ENCODE measurements around the gene RPS6KA2.

The RPS6KA2 gene

GRCh38 chr6:166511316-166511715 is 115.7 kb downstream of the RPS6KA2 start:
- H3K27ac ChIP-seq (ENCODE audit: insufficient read depth in 1 of 2, low read depth in 1 of 2, low read length in 2 of 2, poor library complexity in 1 of 2, severe bottlenecking in 2 of 2): no peak overlapping the region
- 100% methylated on average over 1 of the region's 2 CpGs for WGBS (ENCODE audit: insufficient coverage)
- CTCF ChIA-PET: no interaction called here
- H3K36me3 ChIP-seq (ENCODE audit: control insufficient read depth in 4 of 4, insufficient read depth in 4 of 4, low read length in 3 of 4): no peaks in the 10 kb centered on the region
- no peaks in the 10 kb centered on the region for H3K9me3 ChIP-seq (ENCODE audit: control extremely low read depth in 1 of 5, control insufficient read depth in 4 of 5, insufficient read depth in 2 of 5, low read depth in 1 of 5, low read length in 4 of 5)
- H3K4me1 ChIP-seq (ENCODE audit: control extremely low read depth in 1 of 4, control insufficient read depth in 4 of 4, insufficient read depth in 4 of 4, low read length in 3 of 4): no peaks in the 10 kb centered on the region
- H3K27me3 ChIP-seq (replicated peaks in 2 of 5; ENCODE audit: control insufficient read depth in 4 of 5, insufficient read depth in 5 of 5, low read length in 4 of 5): no peaks in the 10 kb centered on the region
- POLR2A ChIA-PET: no interaction called here
- no peak overlapping the region for H3K4me3 ChIP-seq (ENCODE audit: control insufficient read depth in 1 of 7, extremely low read depth in 1 of 7, insufficient read depth in 4 of 7, low read depth in 2 of 7, low read length in 6 of 7)
- DNase-seq: no peak

GRCh38 chr6:166509193-166509592 is 117.9 kb downstream of the RPS6KA2 start:
- H3K27me3 ChIP-seq (replicated peaks in 2 of 5; ENCODE audit: control insufficient read depth in 4 of 5, insufficient read depth in 5 of 5, low read length in 4 of 5): no peaks in the 10 kb centered on the region
- no peaks in the 10 kb centered on the region for H3K9me3 ChIP-seq (ENCODE audit: control extremely low read depth in 1 of 5, control insufficient read depth in 4 of 5, insufficient read depth in 2 of 5, low read depth in 1 of 5, low read length in 4 of 5)

GRCh38 chr6:166508726-166509125 is 118.3 kb downstream of the RPS6KA2 start:
- peaks cover 0 to 3% (median 1%) of the 10 kb centered on the region in 4 experiments for H3K36me3 ChIP-seq (ENCODE audit: control insufficient read depth in 4 of 4, insufficient read depth in 4 of 4, low read length in 3 of 4)
- ChIA-PET POLR2A (no interaction called here), CTCF (interaction anchor here (0.7 kb wide), 1 partner anchor 270 kb away, joined by 3 read pairs; no protein-coding TSS in a partner anchor)
- no peaks in the 10 kb centered on the region for H3K27me3 ChIP-seq (replicated peaks in 2 of 5; ENCODE audit: control insufficient read depth in 4 of 5, insufficient read depth in 5 of 5, low read length in 4 of 5)
- H3K4me1 ChIP-seq (ENCODE audit: control extremely low read depth in 1 of 4, control insufficient read depth in 4 of 4, insufficient read depth in 4 of 4, low read length in 3 of 4): no peaks in the 10 kb centered on the region
- WGBS (ENCODE audit: insufficient coverage): 97% methylated on average over 11 of the region's 11 CpGs
- H3K4me3 ChIP-seq (ENCODE audit: control insufficient read depth in 1 of 7, extremely low read depth in 1 of 7, insufficient read depth in 4 of 7, low read depth in 2 of 7, low read length in 6 of 7): no peak overlapping the region
- no peaks in the 10 kb centered on the region for H3K9me3 ChIP-seq (ENCODE audit: control extremely low read depth in 1 of 5, control insufficient read depth in 4 of 5, insufficient read depth in 2 of 5, low read depth in 1 of 5, low read length in 4 of 5)
- no peak for DNase-seq
- no peak overlapping the region for H3K27ac ChIP-seq (ENCODE audit: insufficient read depth in 1 of 2, low read depth in 1 of 2, low read length in 2 of 2, poor library complexity in 1 of 2, severe bottlenecking in 2 of 2)

More at GRCh38 chr6:166509193-166509592, 117.9 kb downstream of the RPS6KA2 start:
- H3K36me3 ChIP-seq (ENCODE audit: control insufficient read depth in 4 of 4, insufficient read depth in 4 of 4, low read length in 3 of 4): peaks cover 0 to 3% (median under 1%) of the 10 kb centered on the region in 4 experiments
- 100% methylated on average over 8 of the region's 8 CpGs for WGBS (ENCODE audit: insufficient coverage)
- no peak overlapping the region for H3K4me3 ChIP-seq (ENCODE audit: control insufficient read depth in 1 of 7, extremely low read depth in 1 of 7, insufficient read depth in 4 of 7, low read depth in 2 of 7, low read length in 6 of 7)
- H3K27ac ChIP-seq (ENCODE audit: insufficient read depth in 1 of 2, low read depth in 1 of 2, low read length in 2 of 2, poor library complexity in 1 of 2, severe bottlenecking in 2 of 2): no peak overlapping the region
- H3K4me1 ChIP-seq (ENCODE audit: control extremely low read depth in 1 of 4, control insufficient read depth in 4 of 4, insufficient read depth in 4 of 4, low read length in 3 of 4): no peaks in the 10 kb centered on the region
- no peak for DNase-seq
- ChIA-PET CTCF (no interaction called here), POLR2A (interaction anchor here (0.7 kb wide), 1 partner anchor 241 kb away, joined by 3 read pairs; no protein-coding TSS in a partner anchor)

- CTCF ChIA-PET: interaction anchor here (0.7 kb wide), 1 partner anchor 271 kb away, joined by 3 read pairs; no protein-coding TSS in a partner anchor
- Histone ChIP-seq H3K27ac (ENCODE audit: insufficient read depth in 1 of 2, low read depth in 1 of 2, low read length in 2 of 2, poor library complexity in 1 of 2, severe bottlenecking in 2 of 2) (no peak overlapping the region), H3K4me3 (ENCODE audit: control insufficient read depth in 1 of 7, extremely low read depth in 1 of 7, insufficient read depth in 4 of 7, low read depth in 2 of 7, low read length in 6 of 7) (no peak overlapping the region), H3K36me3 (ENCODE audit: control insufficient read depth in 4 of 4, insufficient read depth in 4 of 4, low read length in 3 of 4) (peaks cover 0 to 6% (median 1%) of the 10 kb centered on the region in 4 experiments), H3K4me1 (ENCODE audit: control extremely low read depth in 1 of 4, control insufficient read depth in 4 of 4, insufficient read depth in 4 of 4, low read length in 3 of 4) (no peaks in the 10 kb centered on the region), H3K9me3 (ENCODE audit: control extremely low read depth in 1 of 5, control insufficient read depth in 4 of 5, insufficient read depth in 2 of 5, low read depth in 1 of 5, low read length in 4 of 5) (no peaks in the 10 kb centered on the region), H3K27me3 (replicated peaks in 2 of 5; ENCODE audit: control insufficient read depth in 4 of 5, insufficient read depth in 5 of 5, low read length in 4 of 5) (no peaks in the 10 kb centered on the region)
- DNase-seq: no peak
- WGBS (ENCODE audit: insufficient coverage): 95% methylated on average over 22 of the region's 25 CpGs
- POLR2A ChIA-PET: no interaction called here
Measured at GRCh38 chr6:166507809-166508564, 119.1 kb downstream of the RPS6KA2 start.

- H3K9me3 ChIP-seq (ENCODE audit: control extremely low read depth in 1 of 5, control insufficient read depth in 4 of 5, insufficient read depth in 2 of 5, low read depth in 1 of 5, low read length in 4 of 5): no peaks in the 10 kb centered on the region
- H3K27me3 ChIP-seq (replicated peaks in 2 of 5; ENCODE audit: control insufficient read depth in 4 of 5, insufficient read depth in 5 of 5, low read length in 4 of 5): no peaks in the 10 kb centered on the region
- no peak overlapping the region for H3K27ac ChIP-seq (ENCODE audit: insufficient read depth in 1 of 2, low read depth in 1 of 2, low read length in 2 of 2, poor library complexity in 1 of 2, severe bottlenecking in 2 of 2)
- no CpG with 5 or more reads among the region's 2 CpGs for WGBS (ENCODE audit: insufficient coverage)
- DNase-seq: no peak
- POLR2A ChIA-PET: no interaction called here
- CTCF ChIA-PET: no interaction called here
- H3K36me3 ChIP-seq (ENCODE audit: control insufficient read depth in 4 of 4, insufficient read depth in 4 of 4, low read length in 3 of 4): peaks cover 0 to 6% (median 1%) of the 10 kb centered on the region in 4 experiments
- H3K4me1 ChIP-seq (ENCODE audit: control extremely low read depth in 1 of 4, control insufficient read depth in 4 of 4, insufficient read depth in 4 of 4, low read length in 3 of 4): no peaks in the 10 kb centered on the region
- no peak overlapping the region for H3K4me3 ChIP-seq (ENCODE audit: control insufficient read depth in 1 of 7, extremely low read depth in 1 of 7, insufficient read depth in 4 of 7, low read depth in 2 of 7, low read length in 6 of 7)
Measured at GRCh38 chr6:166507380-166507779, 119.7 kb downstream of the RPS6KA2 start.

GRCh38 chr6:166505133-166505905 is 121.7 kb downstream of the RPS6KA2 start:
- ChIA-PET POLR2A (no interaction called here), CTCF (no interaction called here)
- DNase-seq: no peak
- no peaks in the 10 kb centered on the region for H3K9me3 ChIP-seq (ENCODE audit: control extremely low read depth in 1 of 5, control insufficient read depth in 4 of 5, insufficient read depth in 2 of 5, low read depth in 1 of 5, low read length in 4 of 5)
- 96% methylated on average over 24 of the region's 28 CpGs for WGBS (ENCODE audit: insufficient coverage)
- peaks cover 0 to 6% (median 1%) of the 10 kb centered on the region in 4 experiments for H3K36me3 ChIP-seq (ENCODE audit: control insufficient read depth in 4 of 4, insufficient read depth in 4 of 4, low read length in 3 of 4)
- H3K4me3 ChIP-seq (ENCODE audit: control insufficient read depth in 1 of 7, extremely low read depth in 1 of 7, insufficient read depth in 4 of 7, low read depth in 2 of 7, low read length in 6 of 7): no peak overlapping the region
- no peaks in the 10 kb centered on the region for H3K4me1 ChIP-seq (ENCODE audit: control extremely low read depth in 1 of 4, control insufficient read depth in 4 of 4, insufficient read depth in 4 of 4, low read length in 3 of 4)
- no peaks in the 10 kb centered on the region for H3K27me3 ChIP-seq (replicated peaks in 2 of 5; ENCODE audit: control insufficient read depth in 4 of 5, insufficient read depth in 5 of 5, low read length in 4 of 5)
- H3K27ac ChIP-seq (ENCODE audit: insufficient read depth in 1 of 2, low read depth in 1 of 2, low read length in 2 of 2, poor library complexity in 1 of 2, severe bottlenecking in 2 of 2): no peak overlapping the region

- H3K4me1 ChIP-seq (ENCODE audit: control extremely low read depth in 1 of 4, control insufficient read depth in 4 of 4, insufficient read depth in 4 of 4, low read length in 3 of 4): no peaks in the 10 kb centered on the region
- no peak overlapping the region for H3K27ac ChIP-seq (ENCODE audit: insufficient read depth in 1 of 2, low read depth in 1 of 2, low read length in 2 of 2, poor library complexity in 1 of 2, severe bottlenecking in 2 of 2)
- no peak overlapping the region for H3K4me3 ChIP-seq (ENCODE audit: control insufficient read depth in 1 of 7, extremely low read depth in 1 of 7, insufficient read depth in 4 of 7, low read depth in 2 of 7, low read length in 6 of 7)
- H3K27me3 ChIP-seq (replicated peaks in 2 of 5; ENCODE audit: control insufficient read depth in 4 of 5, insufficient read depth in 5 of 5, low read length in 4 of 5): no peaks in the 10 kb centered on the region
- ChIA-PET POLR2A (no interaction called here), CTCF (interaction anchor here (1.9 kb wide), 1 partner anchor 11 kb away, joined by 4 read pairs; no protein-coding TSS in a partner anchor)
- 96% methylated on average over 8 of the region's 9 CpGs for WGBS (ENCODE audit: insufficient coverage)
- no peaks in the 10 kb centered on the region for H3K9me3 ChIP-seq (ENCODE audit: control extremely low read depth in 1 of 5, control insufficient read depth in 4 of 5, insufficient read depth in 2 of 5, low read depth in 1 of 5, low read length in 4 of 5)
- peaks cover 0 to 6% (median 1%) of the 10 kb centered on the region in 4 experiments for H3K36me3 ChIP-seq (ENCODE audit: control insufficient read depth in 4 of 4, insufficient read depth in 4 of 4, low read length in 3 of 4)
- DNase-seq: no peak
Measured at GRCh38 chr6:166504100-166504499, 123.0 kb downstream of the RPS6KA2 start.
